NCI-H1694 treated with DMSO at 0.1 percent for 48 hours (cell line): ENCODE data around the gene MDFI.

ENCODE experiments used
- DNase-seq: peaks from one replicate; lab custom pipeline; 2025; lab: John Stamatoyannopoulos, UW

Gene MDFI

GRCh38 chr6:41651246-41651961, 13.1 kb downstream of the MDFI start:
- no peak for DNase-seq

GRCh38 chr6:41651962-41652657, 13.8 kb downstream of the MDFI start:
- no peak for DNase-seq

- no peak for DNase-seq
Observed at GRCh38 chr6:41652866-41653652, 14.8 kb downstream of the MDFI start.

GRCh38 chr6:41653691-41654090, 15.4 kb downstream of the MDFI start:
- no peak for DNase-seq

GRCh38 chr6:41654151-41654697, 16.0 kb downstream of the MDFI start:
- peak; percentile 22 for DNase-seq

- DNase-seq, result no peak
Observed at GRCh38 chr6:41654698-41655151, 16.5 kb downstream of the MDFI start.

- DNase-seq, result no peak
Observed at GRCh38 chr6:41655176-41655575, 16.9 kb downstream of the MDFI start.

- no peak for DNase-seq
Observed at GRCh38 chr6:41655646-41656001, 17.4 kb downstream of the MDFI start.

- no peak for DNase-seq
Observed at GRCh38 chr6:41656002-41656691, 17.9 kb downstream of the MDFI start.

GRCh38 chr6:41657131-41658094, 19.1 kb downstream of the MDFI start:
- no peak for DNase-seq

- no peak for DNase-seq
Observed at GRCh38 chr6:41658636-41659035, 20.4 kb downstream of the MDFI start.

- DNase-seq, result no peak
Observed at GRCh38 chr6:41659935-41660334, 21.7 kb downstream of the MDFI start.

- no peak for DNase-seq
Observed at GRCh38 chr6:41663568-41663967, 25.3 kb downstream of the MDFI start.

- no peak for DNase-seq
Observed at GRCh38 chr6:41664271-41664670, 26.0 kb downstream of the MDFI start.

- DNase-seq, result no peak
Observed at GRCh38 chr6:41667195-41667594, 28.9 kb downstream of the MDFI start.

- no peak for DNase-seq
Observed at GRCh38 chr6:41668968-41669367, 30.7 kb downstream of the MDFI start.

- DNase-seq, result peak; percentile 89
Observed at GRCh38 chr6:41670703-41671360, 32.6 kb downstream of the MDFI start.

- DNase-seq, result no peak
Observed at GRCh38 chr6:41671376-41671775, 33.1 kb downstream of the MDFI start.

GRCh38 chr6:41672016-41672415, 33.7 kb downstream of the MDFI start:
- DNase-seq, result no peak
